HG03354 (cell line): ENCODE measurements around the gene TNC.

ENCODE experiments used
- ATAC-seq: cut with Tn5 transposase; IDR thresholded peaks from one replicate; pipeline ENCODE4 v1.9.1; 2021; ENCODE audit warnings: mild to moderate bottlenecking; ENCODE audit not compliant: unreplicated experiment, poor library complexity, severe bottlenecking

Gene TNC

GRCh38 chr9:115022760-115023434 is 95.1 kb downstream of the TNC start:
- ATAC-seq = no peak

GRCh38 chr9:115018547-115019435 is 99.2 kb downstream of the TNC start:
- ATAC-seq = no peak

GRCh38 chr9:115016344-115016743 is 101.6 kb downstream of the TNC start:
- no peak for ATAC-seq

GRCh38 chr9:115015018-115015635 is 102.8 kb downstream of the TNC start:
- no peak for ATAC-seq

- ATAC-seq = no peak
Observed at GRCh38 chr9:115014438-115014837, 103.5 kb downstream of the TNC start.

- peak; percentile 77 for ATAC-seq
Observed at GRCh38 chr9:115013998-115014397, 104.0 kb downstream of the TNC start.

GRCh38 chr9:115012486-115012885 is 105.5 kb downstream of the TNC start:
- ATAC-seq = no peak

GRCh38 chr9:115010874-115011273 is 107.1 kb downstream of the TNC start:
- no peak for ATAC-seq

- ATAC-seq = no peak
Observed at GRCh38 chr9:115008536-115009270, 109.3 kb downstream of the TNC start.

GRCh38 chr9:115006660-115007059 is 111.3 kb downstream of the TNC start:
- no peak for ATAC-seq

- no peak for ATAC-seq
Observed at GRCh38 chr9:115005322-115005721, 112.6 kb downstream of the TNC start.

- ATAC-seq = no peak
Observed at GRCh38 chr9:115004545-115004944, 113.4 kb downstream of the TNC start.

- no peak for ATAC-seq
Observed at GRCh38 chr9:115002371-115003120, 115.4 kb downstream of the TNC start.

- no peak for ATAC-seq
Observed at GRCh38 chr9:115000217-115000639, 117.7 kb downstream of the TNC start.

GRCh38 chr9:114998326-114998725 is 119.6 kb downstream of the TNC start:
- ATAC-seq = no peak

GRCh38 chr9:114995681-114996221 is 122.2 kb downstream of the TNC start:
- ATAC-seq = no peak

GRCh38 chr9:114994768-114995167 is 123.2 kb downstream of the TNC start:
- ATAC-seq = no peak

- ATAC-seq = no peak
Observed at GRCh38 chr9:114991861-114992260, 126.1 kb downstream of the TNC start.

GRCh38 chr9:114990901-114991300 is 127.1 kb downstream of the TNC start:
- ATAC-seq = no peak
